CD4-positive, alpha-beta memory T cell (primary cell): ENCODE data around the gene MACROD2. TPM values are rescaled to one million over a fixed set of nuclear protein-coding genes. Genes with fewer than 3 reads are reported as not detected.

Experiments
- CTCF ChIA-PET: fragments of 350-600 bp; sonication (Branson Sonifier 250); formaldehyde crosslinking; loops from one replicate; lab custom pipeline; 2021; ENCODE audit warnings: inconsistent platforms; ENCODE audit not compliant: partially characterized antibody; lab: Charles Lee
- POLR2A ChIA-PET: fragments of 350-600 bp; sonication (Branson Sonifier 250); formaldehyde crosslinking; loops from one replicate; lab custom pipeline; 2021; ENCODE audit not compliant: partially characterized antibody; lab: Charles Lee
- DNase-seq, 5 donors: peaks; one replicate each; pipeline versions ENCODE4 v3.0.0 to v3.0.0-alpha.2; 2020 to 2022; ENCODE audit warnings: mixed read lengths in 1 of 5
- H3K27ac ChIP-seq: one replicate; pipeline ENCODE4 v1.7.0; 2013; ENCODE audit warnings: low read depth, low read length
- H3K27me3 ChIP-seq: 2 replicates; pipeline ENCODE4 v1.7.0; 2013; ENCODE audit warnings: mild to moderate bottlenecking, low read length, moderate library complexity; ENCODE audit not compliant: insufficient read depth
- H3K36me3 ChIP-seq: 2 replicates; pipeline ENCODE4 v1.7.0; 2013; ENCODE audit warnings: mild to moderate bottlenecking, low read length, moderate library complexity; ENCODE audit not compliant: insufficient read depth
- H3K4me1 ChIP-seq: 2 replicates; pipeline ENCODE4 v1.7.0; 2013; ENCODE audit warnings: mild to moderate bottlenecking, low read length, moderate library complexity; ENCODE audit not compliant: insufficient read depth
- H3K4me3 ChIP-seq, 2 donors: one replicate each; pipeline ENCODE4 v1.7.0; 2013; ENCODE audit warnings: low read length in 2 of 2, mild to moderate bottlenecking in 1 of 2
- H3K9me3 ChIP-seq, 2 donors: one replicate each; pipeline ENCODE4 v1.7.0; 2013; ENCODE audit warnings: low read length in 2 of 2, control low read depth in 1 of 2; ENCODE audit not compliant: control insufficient read depth in 1 of 2
- H3K27ac Mint-ChIP-seq, 7 donors: one replicate each; pipeline ENCODE4 v1.8.0; 2020 to 2021; ENCODE audit warnings: mixed read lengths in 7 of 7, mild to moderate bottlenecking in 6 of 7, inconsistent platforms in 3 of 7, moderate library complexity in 3 of 7
- H3K27me3 Mint-ChIP-seq, 2 donors: one replicate each; pipeline ENCODE4 v1.8.0; 2020 to 2021; ENCODE audit warnings: mixed read lengths in 2 of 2
- H3K36me3 Mint-ChIP-seq, 2 donors: one replicate each; pipeline ENCODE4 v1.8.0; 2020 to 2021; ENCODE audit warnings: mixed read lengths in 2 of 2, inconsistent platforms in 1 of 2, mild to moderate bottlenecking in 1 of 2
- H3K4me1 Mint-ChIP-seq, 4 donors: one replicate each; pipeline ENCODE4 v1.8.0; 2020 to 2021; ENCODE audit warnings: mixed read lengths in 4 of 4, mild to moderate bottlenecking in 1 of 4
- H3K4me3 Mint-ChIP-seq, 8 donors: one replicate each; pipeline ENCODE4 v1.8.0; 2020 to 2021; ENCODE audit warnings: mixed read lengths in 8 of 8, mild to moderate bottlenecking in 7 of 8, moderate library complexity in 6 of 8, inconsistent platforms in 3 of 8
- H3K9me3 Mint-ChIP-seq, 8 donors: one replicate each; pipeline ENCODE4 v1.8.0; 2020 to 2021; ENCODE audit warnings: mixed read lengths in 8 of 8, mild to moderate bottlenecking in 5 of 8, inconsistent platforms in 3 of 8, moderate library complexity in 1 of 8
- intact Hi-C: fragments of 100-400 bp; cut with micrococcal nuclease; formaldehyde crosslinking; loops from one replicate; pipeline ENCODE4 v1.15.1; 2023
- polyA plus RNA-seq, 2 donors: library from polyadenylated mRNA; unstranded; fragments of 300-500 nt; fragmentation: Illumina TruSeq; gene quantifications; one replicate each; pipeline ENCODE4 v1.2.3, GENCODE V29; 2021
- total RNA-seq, 2 experiments: library from RNA; stranded (reverse); gene quantifications; one replicate each; pipeline ENCODE4 v1.2.3, GENCODE V29; 2021

The MACROD2 gene
- total and polyA plus RNA-seq, 4 experiments from 2014 or later = not detected

DNA sequence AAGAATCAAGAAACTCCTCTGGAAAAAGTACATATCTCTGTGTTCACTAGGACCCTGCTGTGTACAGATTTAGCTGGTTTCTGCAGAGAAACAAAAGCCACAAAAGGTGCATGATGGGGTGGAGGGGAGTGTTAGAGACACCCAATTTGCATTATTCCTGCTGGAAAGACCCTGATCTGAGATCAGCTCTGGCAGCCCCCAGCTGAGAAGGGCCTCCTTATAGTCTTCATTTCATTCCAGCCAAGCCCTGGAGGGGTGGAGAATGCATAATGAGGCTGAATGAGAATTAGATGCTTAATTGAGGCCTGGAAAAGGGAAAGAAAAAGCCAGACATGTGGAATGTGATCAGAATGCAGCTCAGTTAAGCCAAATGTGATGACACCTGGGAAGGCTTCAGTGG lies 2032.4 kb downstream of the MACROD2 start:
- intact Hi-C loops = no loop called here
- Mint-ChIP-seq H3K4me1 (no peaks in the 10 kb centered on the region), H3K9me3 (peaks cover 0 to 13% (median 3%) of the 10 kb centered on the region in 8 donors), H3K4me3 (no peak overlapping the region), H3K27me3 (no peaks in the 10 kb centered on the region), H3K27ac (no peak overlapping the region), H3K36me3 (no peaks in the 10 kb centered on the region)
- Histone ChIP-seq H3K36me3 (no peaks in the 10 kb centered on the region), H3K9me3 (no peaks in the 10 kb centered on the region), H3K4me3 (no peak overlapping the region), H3K27me3 (no peaks in the 10 kb centered on the region), H3K4me1 (no peaks in the 10 kb centered on the region), H3K27ac (no peak overlapping the region)
- CTCF ChIA-PET = no interaction called here
- no peak for DNase-seq
- POLR2A ChIA-PET = no interaction called here

DNA sequence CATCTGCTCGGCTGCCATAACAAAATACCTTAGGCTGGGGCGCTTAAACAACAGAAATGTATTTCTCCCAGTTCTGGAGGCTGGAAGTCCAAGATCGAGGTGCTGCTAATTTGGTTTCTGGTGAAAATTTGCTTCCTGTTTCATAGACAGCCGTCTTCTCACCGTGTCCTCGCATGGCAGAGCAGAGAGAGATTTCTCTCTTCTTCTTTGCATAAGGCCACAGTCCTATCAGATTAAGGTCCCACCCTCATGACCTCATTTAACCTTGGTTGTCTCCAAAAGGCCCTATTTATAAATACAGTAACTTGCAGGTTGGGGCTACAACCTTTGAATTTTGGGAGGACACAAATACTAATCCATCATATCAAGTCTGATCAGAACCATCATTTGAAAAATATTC lies 2033.6 kb downstream of the MACROD2 start:
- H3K4me1 ChIP-seq = no peaks in the 10 kb centered on the region
- no peak for DNase-seq
- CTCF ChIA-PET = no interaction called here
- Mint-ChIP-seq H3K27me3 (no peaks in the 10 kb centered on the region), H3K9me3 (peaks cover 0 to 13% (median 2%) of the 10 kb centered on the region in 8 donors), H3K4me3 (no peak overlapping the region), H3K36me3 (no peaks in the 10 kb centered on the region), H3K27ac (no peak overlapping the region), H3K4me1 (no peaks in the 10 kb centered on the region)
- H3K36me3 ChIP-seq = no peaks in the 10 kb centered on the region
- no peaks in the 10 kb centered on the region for H3K9me3 ChIP-seq
- POLR2A ChIA-PET = no interaction called here
- H3K27me3 ChIP-seq = no peaks in the 10 kb centered on the region
- no peak overlapping the region for H3K4me3 ChIP-seq
- intact Hi-C loops = no loop called here
- no peak overlapping the region for H3K27ac ChIP-seq

DNA sequence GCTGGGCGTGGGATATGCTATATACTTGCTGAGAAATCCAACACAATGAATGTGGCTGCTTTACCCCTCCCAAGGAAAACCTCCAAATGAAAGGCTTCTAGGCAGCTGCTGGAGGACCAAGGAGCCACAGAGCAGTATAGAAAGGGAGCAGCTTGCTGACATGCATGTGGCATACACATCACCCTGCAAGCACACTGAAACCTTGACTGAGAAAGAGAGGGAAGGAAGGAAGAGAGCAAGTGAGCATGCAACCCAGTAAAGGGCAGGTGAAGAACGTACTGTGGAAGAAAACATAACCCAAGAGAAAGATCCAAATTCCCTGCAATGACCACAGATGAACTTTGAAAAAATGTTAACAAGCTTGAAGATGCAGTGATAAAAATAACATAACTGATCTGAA lies 2034.9 kb downstream of the MACROD2 start:
- H3K27ac ChIP-seq = no peak overlapping the region
- ChIA-PET POLR2A (no interaction called here), CTCF (no interaction called here)
- Mint-ChIP-seq H3K9me3 (peaks cover 0 to 11% (median 1%) of the 10 kb centered on the region in 8 donors), H3K4me1 (peaks cover 0 to 1% (median 0%) of the 10 kb centered on the region in 4 donors), H3K4me3 (no peak overlapping the region), H3K27ac (no peak overlapping the region), H3K27me3 (no peaks in the 10 kb centered on the region), H3K36me3 (no peaks in the 10 kb centered on the region)
- no peak for DNase-seq
- no peaks in the 10 kb centered on the region for H3K27me3 ChIP-seq
- no peaks in the 10 kb centered on the region for H3K9me3 ChIP-seq
- no peaks in the 10 kb centered on the region for H3K4me1 ChIP-seq
- intact Hi-C loops = no loop called here
- no peak overlapping the region for H3K4me3 ChIP-seq
- H3K36me3 ChIP-seq = no peaks in the 10 kb centered on the region

DNA sequence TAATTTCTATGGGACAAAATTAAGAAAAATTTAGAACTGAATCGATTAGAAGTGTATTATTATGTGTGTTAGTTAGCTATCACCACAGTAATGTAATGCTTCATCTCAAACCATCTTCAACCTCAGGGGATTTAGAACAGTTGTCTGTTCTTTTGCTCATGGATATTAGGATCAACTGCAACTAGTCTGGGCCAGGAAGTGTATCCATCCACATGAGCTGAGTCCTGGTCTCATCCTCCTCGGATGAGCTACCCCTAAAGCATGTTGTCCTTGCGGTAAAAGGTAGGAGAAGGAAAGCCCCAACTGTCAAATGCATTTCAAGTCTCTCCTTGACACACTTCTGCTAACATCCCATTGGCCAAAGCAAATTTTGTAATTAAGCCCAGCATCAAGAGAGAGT lies 2040.3 kb downstream of the MACROD2 start:
- Mint-ChIP-seq H3K27me3 (no peaks in the 10 kb centered on the region), H3K9me3 (peaks cover 0 to 3% (median 0%) of the 10 kb centered on the region in 8 donors), H3K36me3 (no peaks in the 10 kb centered on the region), H3K4me3 (no peak overlapping the region), H3K4me1 (peaks cover 0 to 1% (median 0%) of the 10 kb centered on the region in 4 donors), H3K27ac (no peak overlapping the region)
- Histone ChIP-seq H3K9me3 (no peaks in the 10 kb centered on the region), H3K36me3 (no peaks in the 10 kb centered on the region), H3K4me3 (no peak overlapping the region), H3K4me1 (no peaks in the 10 kb centered on the region), H3K27me3 (no peaks in the 10 kb centered on the region), H3K27ac (no peak overlapping the region)
- no peak for DNase-seq
- POLR2A ChIA-PET = no interaction called here
- intact Hi-C loops = no loop called here
- CTCF ChIA-PET = no interaction called here

DNA sequence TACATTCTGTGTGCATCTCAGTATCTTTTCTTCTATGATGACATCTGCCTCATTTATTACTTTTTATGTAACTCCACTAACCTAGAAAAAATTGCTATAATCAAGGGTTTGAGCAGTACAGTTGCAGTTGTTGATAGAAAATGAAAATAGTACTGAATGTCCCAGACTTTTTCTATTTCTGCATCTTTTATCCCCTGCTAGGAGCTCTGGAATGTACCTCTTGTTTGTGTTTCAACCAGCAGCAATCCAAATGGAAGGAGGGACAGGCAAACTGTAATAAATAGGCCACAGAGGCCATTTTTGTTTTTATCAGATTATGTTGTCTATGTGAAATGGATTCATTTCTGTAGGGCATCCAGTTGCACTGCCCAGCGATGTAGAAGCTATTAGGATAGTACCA lies 2041.0 kb downstream of the MACROD2 start:
- Mint-ChIP-seq H3K9me3 (peaks cover 0 to 3% (median 0%) of the 10 kb centered on the region in 8 donors), H3K4me3 (no peak overlapping the region), H3K36me3 (no peaks in the 10 kb centered on the region), H3K4me1 (peaks cover 0 to 1% (median 0%) of the 10 kb centered on the region in 4 donors), H3K27ac (no peak overlapping the region), H3K27me3 (no peaks in the 10 kb centered on the region)
- DNase-seq = no peak
- no peaks in the 10 kb centered on the region for H3K9me3 ChIP-seq
- H3K27me3 ChIP-seq = no peaks in the 10 kb centered on the region
- ChIA-PET POLR2A (no interaction called here), CTCF (no interaction called here)
- intact Hi-C loops = no loop called here
- H3K27ac ChIP-seq = no peak overlapping the region
- H3K4me1 ChIP-seq = no peaks in the 10 kb centered on the region
- H3K4me3 ChIP-seq = no peak overlapping the region
- no peaks in the 10 kb centered on the region for H3K36me3 ChIP-seq

DNA sequence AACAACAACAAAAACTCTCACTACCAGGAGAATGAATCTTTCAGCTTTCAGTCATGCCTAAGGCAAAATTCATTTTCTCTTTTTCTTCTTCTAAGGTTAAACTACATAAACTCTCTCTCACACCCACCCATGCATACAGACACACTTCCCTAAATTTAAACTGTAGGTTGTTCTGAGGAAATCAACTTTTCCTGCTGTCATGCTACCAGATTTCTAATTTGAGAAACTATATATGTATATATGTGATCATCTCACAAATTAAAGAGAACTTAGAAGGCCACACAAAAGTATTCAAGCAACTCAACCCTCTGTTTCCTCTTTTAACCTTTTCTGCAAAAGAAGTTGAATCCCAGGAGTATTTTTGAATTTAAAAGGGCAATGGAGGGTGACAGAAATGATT lies 2045.4 kb downstream of the MACROD2 start:
- ChIA-PET CTCF (no interaction called here), POLR2A (no interaction called here)
- H3K27ac ChIP-seq = no peak overlapping the region
- H3K4me1 Mint-ChIP-seq = no peaks in the 10 kb centered on the region
- H3K27me3 Mint-ChIP-seq = no peaks in the 10 kb centered on the region
- no peak overlapping the region for H3K27ac Mint-ChIP-seq
- peaks cover 0 to 5% (median 0%) of the 10 kb centered on the region in 8 donors for H3K9me3 Mint-ChIP-seq
- no peak overlapping the region for H3K4me3 Mint-ChIP-seq
- no peaks in the 10 kb centered on the region for H3K36me3 ChIP-seq
- no peak for DNase-seq
- no peaks in the 10 kb centered on the region for H3K27me3 ChIP-seq
- intact Hi-C loops = no loop called here
- no peaks in the 10 kb centered on the region for H3K4me1 ChIP-seq
- no peaks in the 10 kb centered on the region for H3K36me3 Mint-ChIP-seq
- H3K9me3 ChIP-seq = no peaks in the 10 kb centered on the region
- no peak overlapping the region for H3K4me3 ChIP-seq

DNA sequence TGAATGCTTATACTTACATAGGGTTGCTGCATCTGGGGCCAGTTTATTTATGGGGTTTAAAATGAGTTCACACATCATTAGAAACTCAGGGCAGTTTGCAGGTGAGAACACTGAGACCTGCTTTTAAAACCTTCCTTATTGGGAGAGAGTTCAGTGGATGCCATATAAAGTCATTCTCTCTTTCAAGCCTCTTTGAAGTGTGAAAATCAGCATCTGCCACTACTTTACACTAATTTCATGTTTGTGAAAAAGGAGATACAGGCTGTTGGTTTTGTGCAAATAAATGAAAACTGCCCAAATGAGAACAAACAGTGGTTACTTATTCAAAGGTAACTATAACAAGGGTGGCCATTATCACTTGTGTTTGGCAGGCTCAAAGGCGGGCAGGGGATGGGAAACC lies 2047.4 kb downstream of the MACROD2 start:
- intact Hi-C loops = no loop called here
- H3K9me3 ChIP-seq = no peaks in the 10 kb centered on the region

DNA sequence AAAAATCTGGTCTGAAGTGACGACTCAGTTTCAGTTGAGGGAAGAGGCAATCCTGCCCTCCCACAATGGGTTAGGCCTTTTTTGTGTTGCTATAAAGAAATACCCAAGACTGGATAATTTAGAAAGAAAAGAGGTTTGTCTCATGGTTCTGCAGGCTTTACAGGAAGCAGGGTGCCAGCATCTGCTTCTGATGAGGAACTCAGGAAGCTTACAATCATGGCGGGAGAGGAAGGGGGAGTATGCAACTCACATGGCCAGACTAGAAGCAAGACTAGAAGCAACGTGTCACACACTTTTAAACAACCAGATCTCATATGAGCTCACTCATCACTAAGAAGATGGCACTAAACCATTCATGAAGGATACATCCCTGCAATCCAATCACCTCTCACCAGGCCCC lies 2048.6 kb downstream of the MACROD2 start:
- no peaks in the 10 kb centered on the region for H3K9me3 ChIP-seq
- no peaks in the 10 kb centered on the region for H3K36me3 Mint-ChIP-seq
- no peak overlapping the region for H3K4me3 ChIP-seq
- H3K27ac Mint-ChIP-seq = no peak overlapping the region
- no peaks in the 10 kb centered on the region for H3K36me3 ChIP-seq
- intact Hi-C loops = no loop called here
- POLR2A ChIA-PET = no interaction called here
- H3K27me3 Mint-ChIP-seq = no peaks in the 10 kb centered on the region
- no peak for DNase-seq
- no peaks in the 10 kb centered on the region for H3K4me1 ChIP-seq
- H3K4me3 Mint-ChIP-seq = no peak overlapping the region
- CTCF ChIA-PET = no interaction called here
- H3K27me3 ChIP-seq = no peaks in the 10 kb centered on the region
- H3K27ac ChIP-seq = no peak overlapping the region
- H3K9me3 Mint-ChIP-seq = peaks cover 0 to 5% (median 2%) of the 10 kb centered on the region in 8 donors
- no peaks in the 10 kb centered on the region for H3K4me1 Mint-ChIP-seq

More for the DNA sequence above, 2047.4 kb downstream of the MACROD2 start:
- H3K27me3 Mint-ChIP-seq = no peaks in the 10 kb centered on the region
- H3K27ac Mint-ChIP-seq = no peak overlapping the region
- ChIA-PET POLR2A (no interaction called here), CTCF (no interaction called here)
- no peaks in the 10 kb centered on the region for H3K4me1 ChIP-seq
- H3K27me3 ChIP-seq = no peaks in the 10 kb centered on the region
- H3K4me1 Mint-ChIP-seq = no peaks in the 10 kb centered on the region
- H3K9me3 Mint-ChIP-seq = peaks cover 0 to 5% (median 2%) of the 10 kb centered on the region in 8 donors
- H3K27ac ChIP-seq = no peak overlapping the region
- no peaks in the 10 kb centered on the region for H3K36me3 ChIP-seq
- no peak overlapping the region for H3K4me3 Mint-ChIP-seq
- DNase-seq = no peak
- no peaks in the 10 kb centered on the region for H3K36me3 Mint-ChIP-seq
- no peak overlapping the region for H3K4me3 ChIP-seq
